WTC11 (cell line): ENCODE data around the gene CLEC16A. TPM values are rescaled to one million over a fixed set of nuclear protein-coding genes. Genes with fewer than 3 reads are reported as not detected.

ENCODE experiments used
- ATAC-seq: fragments of 200-7000 bp; cut with Tn5 transposase; 2 replicates; pipeline ENCODE4 v1.10.0; 2021; ENCODE audit warnings: mild to moderate bottlenecking, moderate library complexity
- CTCF ChIA-PET: fragments of 300-600 bp; sonication (Branson Sonifier 250); formaldehyde crosslinking; loops from one replicate; lab custom pipeline; 2021; ENCODE audit warnings: antibody characterized with exemption; lab: Charles Lee
- POLR2A ChIA-PET: fragments of 350-600 bp; sonication (Branson Sonifier 250); formaldehyde crosslinking; loops from one replicate; lab custom pipeline; 2021; ENCODE audit warnings: antibody characterized with exemption; lab: Charles Lee
- DNase-seq: peaks from one replicate; pipeline ENCODE4 v3.0.0; 2021; ENCODE audit warnings: low spot score
- H3K27ac Mint-ChIP-seq: 2 replicates; pipeline ENCODE4 v1.8.0; 2021; ENCODE audit warnings: mixed read lengths
- H3K27me3 Mint-ChIP-seq: 2 replicates; pipeline ENCODE4 v1.8.0; 2021; ENCODE audit warnings: low read depth, mild to moderate bottlenecking, moderate library complexity, mixed read lengths
- H3K36me3 Mint-ChIP-seq: 2 replicates; pipeline ENCODE4 v1.8.0; 2021; ENCODE audit warnings: mixed read lengths
- H3K4me1 Mint-ChIP-seq: 2 replicates; pipeline ENCODE4 v1.8.0; 2022; ENCODE audit warnings: mixed read lengths
- H3K4me3 Mint-ChIP-seq: 2 replicates; pipeline ENCODE4 v1.8.0; 2021; ENCODE audit warnings: mild to moderate bottlenecking, moderate library complexity, mixed read lengths
- H3K9me3 Mint-ChIP-seq: 2 replicates; pipeline ENCODE4 v1.8.0; 2021; ENCODE audit warnings: mixed read lengths
- CTCF ChIP-seq: fragments of 200-600 bp; IDR thresholded peaks from 2 replicates; pipeline ENCODE4 v1.8.0; 2022; ENCODE audit warnings: antibody characterized with exemption
- E2F1 ChIP-seq: sonication (generic); formaldehyde crosslinking; IDR thresholded peaks from 2 replicates; pipeline ENCODE4 v1.8.0; 2022; ENCODE audit warnings: mild to moderate bottlenecking, missing genetic modification reagents
- E2F4 ChIP-seq: sonication (generic); formaldehyde crosslinking; IDR thresholded peaks from 2 replicates; pipeline ENCODE4 v1.8.1; 2022; ENCODE audit warnings: low read depth, mild to moderate bottlenecking, moderate library complexity, missing genetic modification reagents, borderline replicate concordance
- ESRRA ChIP-seq: sonication (generic); formaldehyde crosslinking; IDR thresholded peaks from 2 replicates; pipeline ENCODE4 v1.8.1; 2022; ENCODE audit warnings: mild to moderate bottlenecking, missing genetic modification reagents, borderline replicate concordance
- FOXP1 ChIP-seq: sonication (generic); formaldehyde crosslinking; IDR thresholded peaks from 2 replicates; pipeline ENCODE4 v1.8.0; 2022; ENCODE audit warnings: missing genetic modification reagents, mild to moderate bottlenecking, moderate library complexity, borderline replicate concordance
- GABPB1 ChIP-seq: sonication (generic); formaldehyde crosslinking; IDR thresholded peaks from 2 replicates; pipeline ENCODE4 v1.8.1; 2023; ENCODE audit warnings: mild to moderate bottlenecking, missing genetic modification reagents
- HMGA2 ChIP-seq: fragments of 250-450 bp; sonication (Bioruptor Pico); IDR thresholded peaks from 2 replicates; pipeline ENCODE4 v1.4.0; 2021; ENCODE audit warnings: mild to moderate bottlenecking, moderate library complexity
- IRF1 ChIP-seq: sonication (generic); formaldehyde crosslinking; IDR thresholded peaks from 2 replicates; pipeline ENCODE4 v1.8.0; 2023; ENCODE audit warnings: missing genetic modification reagents
- JAZF1 ChIP-seq: fragments of 250-450 bp; sonication (Bioruptor Pico); IDR thresholded peaks from 2 replicates; pipeline ENCODE4 v1.9.0; 2021; ENCODE audit warnings: moderate library complexity, mild to moderate bottlenecking, inconsistent platforms
- KAT7 ChIP-seq: sonication (generic); formaldehyde crosslinking; IDR thresholded peaks from 2 replicates; pipeline ENCODE4 v1.8.1; 2023; ENCODE audit warnings: missing genetic modification reagents, mild to moderate bottlenecking, borderline replicate concordance
- MAX ChIP-seq: sonication (generic); formaldehyde crosslinking; IDR thresholded peaks from 2 replicates; pipeline ENCODE4 v1.8.0; 2022; ENCODE audit warnings: mild to moderate bottlenecking, missing genetic modification reagents
- NFATC4 ChIP-seq: fragments of 250-450 bp; sonication (Bioruptor Pico); IDR thresholded peaks from 2 replicates; pipeline ENCODE4 v1.9.0; 2021; ENCODE audit warnings: mild to moderate bottlenecking
- NR2C2 ChIP-seq: sonication (generic); formaldehyde crosslinking; IDR thresholded peaks from 2 replicates; pipeline ENCODE4 v1.8.0; 2022; ENCODE audit warnings: mild to moderate bottlenecking, missing genetic modification reagents
- PREB ChIP-seq: sonication (generic); formaldehyde crosslinking; IDR thresholded peaks from 2 replicates; pipeline ENCODE4 v1.8.1; 2022; ENCODE audit warnings: mild to moderate bottlenecking, missing genetic modification reagents, moderate library complexity, borderline replicate concordance
- RORB ChIP-seq: fragments of 250-450 bp; sonication (Bioruptor Pico); IDR thresholded peaks from 2 replicates; pipeline ENCODE4 v1.9.0; 2021; ENCODE audit warnings: mild to moderate bottlenecking
- SMAD4 ChIP-seq: sonication (generic); formaldehyde crosslinking; IDR thresholded peaks from 2 replicates; pipeline ENCODE4 v1.8.0; 2022; ENCODE audit warnings: mild to moderate bottlenecking, missing genetic modification reagents
- ZNF416 ChIP-seq: fragments of 250-450 bp; sonication (Bioruptor Pico); IDR thresholded peaks from 2 replicates; pipeline ENCODE4 v1.9.0; 2021; ENCODE audit warnings: mild to moderate bottlenecking, inconsistent platforms
- total RNA-seq: library from RNA; stranded (reverse); gene quantifications from 3 replicates; pipeline ENCODE4 v1.2.3, GENCODE V29; 2021
- TF ChIP-seq, protein P1 (sequence below): sonication (generic); formaldehyde crosslinking; IDR thresholded peaks from 2 replicates; pipeline ENCODE4 v1.8.0; 2023; ENCODE audit warnings: missing genetic modification reagents, mild to moderate bottlenecking, borderline replicate concordance

The CLEC16A gene
- total RNA-seq, 1 experiment from 2014 or later = 14.4 TPM

- Mint-ChIP-seq H3K9me3 (no peaks in the 10 kb centered on the region), H3K4me3 (no peak overlapping the region), H3K27me3 (no peaks in the 10 kb centered on the region; the same call in 1 of the 2 replicates), H3K36me3 (no peaks in the 10 kb centered on the region)
- no peak for DNase-seq
- POLR2A ChIA-PET = no interaction called here
- CTCF ChIA-PET = no interaction called here
- no peak for TF ChIP-seq SMAD4 (CRISPR knock-in tag)
- no peak for TF ChIP-seq ESRRA (CRISPR knock-in tag)
- TF ChIP-seq NR2C2 (CRISPR knock-in tag) = no peak
- TF ChIP-seq ZNF416 (CRISPR knock-in tag) = no peak
- no peak for TF ChIP-seq KAT7 (CRISPR knock-in tag)
- no peak for TF ChIP-seq GABPB1 (CRISPR knock-in tag)
- TF ChIP-seq RORB = no peak
- no peak for TF ChIP-seq CTCF
- no peak for TF ChIP-seq PREB (CRISPR knock-in tag)
- no peak for TF ChIP-seq NFATC4
- no peak for TF ChIP-seq FOXP1
- no peak for TF ChIP-seq JAZF1
- TF ChIP-seq E2F4 (CRISPR knock-in tag) = no peak
- no peak for TF ChIP-seq HMGA2 (CRISPR knock-in tag)
- no peak for TF ChIP-seq IRF1 (CRISPR knock-in tag)
- no peak for TF ChIP-seq E2F1 (CRISPR knock-in tag)
- TF ChIP-seq, protein P1, sequence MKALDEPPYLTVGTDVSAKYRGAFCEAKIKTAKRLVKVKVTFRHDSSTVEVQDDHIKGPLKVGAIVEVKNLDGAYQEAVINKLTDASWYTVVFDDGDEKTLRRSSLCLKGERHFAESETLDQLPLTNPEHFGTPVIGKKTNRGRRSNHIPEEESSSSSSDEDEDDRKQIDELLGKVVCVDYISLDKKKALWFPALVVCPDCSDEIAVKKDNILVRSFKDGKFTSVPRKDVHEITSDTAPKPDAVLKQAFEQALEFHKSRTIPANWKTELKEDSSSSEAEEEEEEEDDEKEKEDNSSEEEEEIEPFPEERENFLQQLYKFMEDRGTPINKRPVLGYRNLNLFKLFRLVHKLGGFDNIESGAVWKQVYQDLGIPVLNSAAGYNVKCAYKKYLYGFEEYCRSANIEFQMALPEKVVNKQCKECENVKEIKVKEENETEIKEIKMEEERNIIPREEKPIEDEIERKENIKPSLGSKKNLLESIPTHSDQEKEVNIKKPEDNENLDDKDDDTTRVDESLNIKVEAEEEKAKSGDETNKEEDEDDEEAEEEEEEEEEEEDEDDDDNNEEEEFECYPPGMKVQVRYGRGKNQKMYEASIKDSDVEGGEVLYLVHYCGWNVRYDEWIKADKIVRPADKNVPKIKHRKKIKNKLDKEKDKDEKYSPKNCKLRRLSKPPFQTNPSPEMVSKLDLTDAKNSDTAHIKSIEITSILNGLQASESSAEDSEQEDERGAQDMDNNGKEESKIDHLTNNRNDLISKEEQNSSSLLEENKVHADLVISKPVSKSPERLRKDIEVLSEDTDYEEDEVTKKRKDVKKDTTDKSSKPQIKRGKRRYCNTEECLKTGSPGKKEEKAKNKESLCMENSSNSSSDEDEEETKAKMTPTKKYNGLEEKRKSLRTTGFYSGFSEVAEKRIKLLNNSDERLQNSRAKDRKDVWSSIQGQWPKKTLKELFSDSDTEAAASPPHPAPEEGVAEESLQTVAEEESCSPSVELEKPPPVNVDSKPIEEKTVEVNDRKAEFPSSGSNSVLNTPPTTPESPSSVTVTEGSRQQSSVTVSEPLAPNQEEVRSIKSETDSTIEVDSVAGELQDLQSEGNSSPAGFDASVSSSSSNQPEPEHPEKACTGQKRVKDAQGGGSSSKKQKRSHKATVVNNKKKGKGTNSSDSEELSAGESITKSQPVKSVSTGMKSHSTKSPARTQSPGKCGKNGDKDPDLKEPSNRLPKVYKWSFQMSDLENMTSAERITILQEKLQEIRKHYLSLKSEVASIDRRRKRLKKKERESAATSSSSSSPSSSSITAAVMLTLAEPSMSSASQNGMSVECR (CRISPR knock-in tag) = no peak
- TF ChIP-seq MAX (CRISPR knock-in tag) = no peak
- TF ChIP-seq, all 79 proteins: peak for 0
- Mint-ChIP-seq H3K4me1 (peaks cover 9% of the 10 kb centered on the region; the same call in 1 of the 2 replicates), H3K27ac (no peak overlapping the region)
- no peak for ATAC-seq
Observed at GRCh38 chr16:10920726-10921427, 23.5 kb upstream of the CLEC16A start.
